ENCODE measurements around the gene PPP1R16B.

- TF ChIP-seq, protein P1, sequence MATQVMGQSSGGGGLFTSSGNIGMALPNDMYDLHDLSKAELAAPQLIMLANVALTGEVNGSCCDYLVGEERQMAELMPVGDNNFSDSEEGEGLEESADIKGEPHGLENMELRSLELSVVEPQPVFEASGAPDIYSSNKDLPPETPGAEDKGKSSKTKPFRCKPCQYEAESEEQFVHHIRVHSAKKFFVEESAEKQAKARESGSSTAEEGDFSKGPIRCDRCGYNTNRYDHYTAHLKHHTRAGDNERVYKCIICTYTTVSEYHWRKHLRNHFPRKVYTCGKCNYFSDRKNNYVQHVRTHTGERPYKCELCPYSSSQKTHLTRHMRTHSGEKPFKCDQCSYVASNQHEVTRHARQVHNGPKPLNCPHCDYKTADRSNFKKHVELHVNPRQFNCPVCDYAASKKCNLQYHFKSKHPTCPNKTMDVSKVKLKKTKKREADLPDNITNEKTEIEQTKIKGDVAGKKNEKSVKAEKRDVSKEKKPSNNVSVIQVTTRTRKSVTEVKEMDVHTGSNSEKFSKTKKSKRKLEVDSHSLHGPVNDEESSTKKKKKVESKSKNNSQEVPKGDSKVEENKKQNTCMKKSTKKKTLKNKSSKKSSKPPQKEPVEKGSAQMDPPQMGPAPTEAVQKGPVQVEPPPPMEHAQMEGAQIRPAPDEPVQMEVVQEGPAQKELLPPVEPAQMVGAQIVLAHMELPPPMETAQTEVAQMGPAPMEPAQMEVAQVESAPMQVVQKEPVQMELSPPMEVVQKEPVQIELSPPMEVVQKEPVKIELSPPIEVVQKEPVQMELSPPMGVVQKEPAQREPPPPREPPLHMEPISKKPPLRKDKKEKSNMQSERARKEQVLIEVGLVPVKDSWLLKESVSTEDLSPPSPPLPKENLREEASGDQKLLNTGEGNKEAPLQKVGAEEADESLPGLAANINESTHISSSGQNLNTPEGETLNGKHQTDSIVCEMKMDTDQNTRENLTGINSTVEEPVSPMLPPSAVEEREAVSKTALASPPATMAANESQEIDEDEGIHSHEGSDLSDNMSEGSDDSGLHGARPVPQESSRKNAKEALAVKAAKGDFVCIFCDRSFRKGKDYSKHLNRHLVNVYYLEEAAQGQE (IDR thresholded peaks at IDR 0.05; ENCODE audit: insufficient read depth in 1 of 2, low read depth in 2 of 2, low read length in 2 of 2) = no peak
- no peak for TF ChIP-seq POLR2AphosphoS5 (IDR thresholded peaks at IDR 0.05; ENCODE audit: low read depth, low read length)
Observed at GRCh38 chr20:38874460-38875174, 69.1 kb downstream of the PPP1R16B start.
